ENCODE data around the gene GABRG3.

GABRG3 gene

DNA sequence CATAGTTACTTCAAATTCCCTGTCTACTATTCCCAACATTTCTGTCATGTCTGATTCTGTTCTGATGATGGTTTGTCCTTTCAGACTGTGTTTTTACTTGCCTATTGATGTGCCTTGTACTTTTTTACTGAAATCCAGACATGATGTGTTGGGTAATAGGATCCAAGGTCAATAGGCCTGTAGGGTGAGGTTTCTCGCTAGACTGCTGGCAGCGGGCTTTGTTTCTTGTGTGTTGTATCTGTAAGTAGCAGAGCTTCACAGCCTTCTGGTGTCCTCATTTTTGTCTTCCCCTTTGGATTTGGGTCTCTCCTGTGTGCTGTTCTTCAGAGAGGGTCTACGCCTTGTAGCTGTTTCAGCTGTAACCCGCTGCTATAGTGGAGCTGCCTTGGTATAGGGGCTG is 140.3 kb downstream of the GABRG3 start:
- no peak for DNase-seq (ENCODE audit: low spot score)

GRCh38 chr15:27114473-27114872 is 143.5 kb downstream of the GABRG3 start:
- no peak for DNase-seq (ENCODE audit: low spot score)

GRCh38 chr15:27119695-27120266 is 148.8 kb downstream of the GABRG3 start:
- DNase-seq (ENCODE audit: low spot score), result no peak

- DNase-seq (ENCODE audit: low spot score), result no peak
Observed at GRCh38 chr15:27121672-27122071, 150.7 kb downstream of the GABRG3 start.

DNA sequence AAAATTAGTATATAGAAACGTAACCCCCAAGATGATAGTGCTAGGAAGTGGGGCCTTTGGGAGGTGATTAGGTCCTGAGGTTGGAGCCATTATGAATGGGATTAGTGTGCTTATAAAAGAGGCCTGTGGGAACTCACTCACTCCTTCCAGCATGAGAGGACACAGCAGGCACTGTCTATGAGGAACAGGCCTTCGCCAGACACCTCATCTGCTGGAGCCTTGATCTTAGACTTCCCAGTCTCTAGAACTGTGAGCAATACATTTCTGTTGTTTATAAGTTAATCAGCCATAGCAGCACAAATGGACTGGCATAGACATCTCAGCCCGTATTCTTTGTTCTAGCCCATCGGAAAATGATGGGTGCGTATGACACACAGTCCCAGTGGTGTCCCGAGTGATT is 152.3 kb downstream of the GABRG3 start:
- DNase-seq (ENCODE audit: low spot score), result no peak

- no peak for DNase-seq (ENCODE audit: low spot score)
Observed at GRCh38 chr15:27123808-27124207, 152.8 kb downstream of the GABRG3 start.

GRCh38 chr15:27124287-27124871 is 153.4 kb downstream of the GABRG3 start:
- DNase-seq (ENCODE audit: low spot score), result no peak

GRCh38 chr15:27125185-27125584 is 154.2 kb downstream of the GABRG3 start:
- DNase-seq (ENCODE audit: low spot score), result no peak

- no peak for DNase-seq (ENCODE audit: low spot score)
Observed at GRCh38 chr15:27126449-27126848, 155.5 kb downstream of the GABRG3 start.

GRCh38 chr15:27127815-27128570 is 157.0 kb downstream of the GABRG3 start:
- no peak for DNase-seq (ENCODE audit: low spot score)

GRCh38 chr15:27133249-27133648 is 162.3 kb downstream of the GABRG3 start:
- DNase-seq (ENCODE audit: low spot score), result no peak

GRCh38 chr15:27134481-27134880 is 163.5 kb downstream of the GABRG3 start:
- DNase-seq (ENCODE audit: low spot score), result no peak

DNA sequence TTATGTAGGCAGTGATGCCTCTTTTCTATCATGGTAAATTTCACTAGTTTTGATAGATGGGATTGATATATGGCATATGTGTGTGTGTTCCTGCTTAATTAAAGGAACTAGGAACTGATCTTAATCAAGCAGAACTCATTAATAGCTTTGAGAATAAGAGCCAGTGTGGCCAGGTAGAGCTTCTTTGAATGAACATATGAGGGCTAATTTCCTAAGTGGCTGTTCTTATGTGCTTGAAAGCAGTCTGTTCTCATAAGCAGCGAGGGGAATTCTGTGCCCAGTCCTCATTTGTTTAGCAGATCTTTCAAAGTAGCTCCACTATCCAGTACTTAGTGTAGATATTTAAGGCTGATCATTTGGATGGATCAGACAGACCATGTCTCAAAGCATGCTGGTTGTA is 164.2 kb downstream of the GABRG3 start:
- DNase-seq (ENCODE audit: low spot score), result no peak

- DNase-seq (ENCODE audit: low spot score), result no peak
Observed at GRCh38 chr15:27137127-27137526, 166.1 kb downstream of the GABRG3 start.

GRCh38 chr15:27165590-27165989 is 194.6 kb downstream of the GABRG3 start:
- DNase-seq (ENCODE audit: low spot score), result no peak

DNA sequence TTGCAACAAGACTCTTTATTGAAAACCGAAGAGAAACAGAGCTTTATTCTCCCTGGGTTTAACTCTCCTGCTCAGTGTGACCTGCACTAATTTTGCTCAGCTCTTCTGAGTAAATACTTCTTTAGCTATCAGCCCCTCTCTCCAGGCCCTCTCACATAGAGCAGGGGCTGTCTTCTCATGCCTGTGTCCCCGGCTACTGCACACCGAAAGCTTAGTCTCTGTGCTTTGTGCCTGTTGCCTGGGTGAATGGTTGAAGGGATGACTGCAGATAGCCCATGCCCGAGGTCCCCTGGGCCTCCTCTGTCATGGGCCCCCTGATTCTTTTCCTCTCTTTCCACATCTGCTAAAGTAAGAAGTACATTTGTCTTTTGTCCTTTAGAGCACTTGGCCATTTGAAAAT is 195.9 kb downstream of the GABRG3 start:
- no peak for DNase-seq (ENCODE audit: low spot score)

- no peak for DNase-seq (ENCODE audit: low spot score)
Observed at GRCh38 chr15:27167738-27168137, 196.8 kb downstream of the GABRG3 start.

GRCh38 chr15:27170851-27171250 is 199.9 kb downstream of the GABRG3 start:
- no peak for DNase-seq (ENCODE audit: low spot score)

GRCh38 chr15:27172821-27173220 is 201.8 kb downstream of the GABRG3 start:
- DNase-seq (ENCODE audit: low spot score), result no peak

- DNase-seq (ENCODE audit: low spot score), result no peak
Observed at GRCh38 chr15:27175472-27176153, 204.6 kb downstream of the GABRG3 start.

DNA sequence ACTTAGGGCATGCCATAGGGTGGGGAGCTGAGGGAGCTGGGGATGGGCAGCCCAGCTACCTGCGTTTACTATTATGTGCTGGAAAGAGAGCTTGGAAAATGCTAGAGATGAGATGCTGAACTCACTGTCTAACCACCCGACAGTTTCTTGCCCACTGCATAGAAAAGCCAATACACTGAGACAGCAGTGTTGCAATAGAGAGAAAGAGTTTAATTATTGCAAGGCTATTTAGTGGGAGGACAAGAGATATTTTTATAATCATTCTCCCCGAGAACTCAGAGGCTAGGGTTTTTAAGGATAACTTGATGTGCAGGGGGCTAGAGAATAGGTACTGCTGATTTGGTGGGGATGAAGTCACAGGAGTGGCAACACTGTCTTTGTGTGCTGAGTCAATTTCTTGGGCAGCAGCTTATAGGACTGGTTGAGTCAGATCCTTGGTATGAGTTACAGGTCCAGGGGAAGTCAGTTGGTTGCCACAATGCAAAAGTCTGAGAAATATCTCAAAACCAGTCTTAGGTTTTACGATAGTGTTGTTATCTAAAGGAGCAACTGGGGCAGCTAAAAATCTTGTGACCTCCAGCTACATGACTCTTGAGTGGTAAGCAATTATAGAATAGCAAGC is 205.9 kb downstream of the GABRG3 start:
- no peak for DNase-seq (ENCODE audit: low spot score)

- no peak for DNase-seq (ENCODE audit: low spot score)
Observed at GRCh38 chr15:27179789-27180188, 208.8 kb downstream of the GABRG3 start.
